Measurements from ENCODE around the gene ARL8A. TPM values are rescaled to one million over a fixed set of nuclear protein-coding genes. Genes with fewer than 3 reads are reported as not detected.

The ARL8A gene
- total and polyA plus RNA-seq, 2 of the 4 experiments (the other 2 are of a cell fraction), result 18.1 to 30.7 TPM

- Histone ChIP-seq H2AK9ac (replicated peaks; ENCODE audit: low read depth, low read length, poor library complexity) (no peak overlapping the region), H3K79me1 (ENCODE audit: low read depth in 1 of 2, low read length in 2 of 2) (no peaks in the 10 kb centered on the region), H3K27ac (ENCODE audit: insufficient read depth, low read length) (no peak overlapping the region), H3K18ac (ENCODE audit: low read depth, low read length) (no peak overlapping the region), H4K20me1 (ENCODE audit: insufficient read depth, low read length) (no peaks in the 10 kb centered on the region), H4K8ac (ENCODE audit: low read depth in 2 of 2, low read length in 2 of 2) (no peak overlapping the region), H2BK5ac (ENCODE audit: low read depth, low read length, poor library complexity, severe bottlenecking) (no peak overlapping the region), H2BK120ac (ENCODE audit: low read depth, low read length) (no peak overlapping the region), H3K4me3 (ENCODE audit: insufficient read depth, low read depth, low read length) (no peak overlapping the region), H3K56ac (ENCODE audit: extremely low read depth, insufficient read depth, low read length) (no peak overlapping the region), H2BK20ac (ENCODE audit: low read depth, low read length) (no peak overlapping the region), H3K14ac (replicated peaks; ENCODE audit: low read depth, low read length) (no peak overlapping the region), H3K23ac (ENCODE audit: low read depth, low read length) (no peak overlapping the region), H3K9ac (ENCODE audit: low read depth, low read length) (no peak overlapping the region), H2AK5ac (ENCODE audit: low read depth, low read length) (no peak overlapping the region), H2BK15ac (ENCODE audit: low read depth, low read length) (no peak overlapping the region), H3K36me3 (ENCODE audit: control insufficient read depth, insufficient read depth, low read length) (no peaks in the 10 kb centered on the region), H3K27me3 (ENCODE audit: control insufficient read depth, insufficient read depth, low read length) (0 out of 2 replicates have a peak, but pooled peaks cover 2% of the 10 kb centered on the region), H3K9me1 (ENCODE audit: insufficient read depth, low read length) (no peaks in the 10 kb centered on the region), H3K4ac (ENCODE audit: low read depth, low read length) (no peak overlapping the region), H3K9me3 (ENCODE audit: control insufficient read depth, insufficient read depth, low read length) (no peaks in the 10 kb centered on the region), H4K5ac (ENCODE audit: low read depth, low read length) (no peak overlapping the region), H4K91ac (ENCODE audit: insufficient read depth, low read depth, low read length) (no peak overlapping the region), H3K4me1 (ENCODE audit: control insufficient read depth, insufficient read depth, low read length) (peaks cover 3% of the 10 kb centered on the region; the same call in 1 of the 2 replicates), H3K4me2 (ENCODE audit: low read depth, low read length) (no peak overlapping the region), H2AFZ (replicated peaks; ENCODE audit: low read length, poor library complexity) (no peak overlapping the region)
- POLR2A ChIA-PET (ENCODE audit: unreplicated experiment), result no interaction called here
- intact Hi-C loops (cut with micrococcal nuclease) (loop anchor here (10.0 kb wide), 1 partner anchor 233 kb away; the partner anchor contains the start of gene SHISA4), dilution Hi-C loops (cut with HindIII; ENCODE audit: low sequenced_read_pairs, unreplicated experiment) (no loop called here), in situ Hi-C loops (cut with MboI; ENCODE audit: low sequenced_read_pairs) (loop anchor here (5.0 kb wide), 1 partner anchor 106 kb away; the partner anchor contains the start of gene ELF3)
- CTCF ChIA-PET, result no interaction called here
- no peak for ATAC-seq (ENCODE audit: low read depth)
- BruUV-seq (replicated peaks), result no TSS peak
- 75% methylated on average over 5 of the region's 10 CpGs; no CpG with 5 or more reads in 1 of the 2 experiments for WGBS, 2 experiments (ENCODE audit: extremely low coverage in 2 of 2, insufficient read length in 1 of 2)
- no peak for DNase-seq
- TF ChIP-seq CEBPB (IDR thresholded peaks at IDR 0.05; ENCODE audit: low read depth, low read length) (no peak), BHLHE40 (IDR thresholded peaks at IDR 0.05; ENCODE audit: low read depth, low read length) (no peak), MAZ (IDR thresholded peaks at IDR 0.05; ENCODE audit: borderline replicate concordance, low read depth, low read length) (no peak)
Observed at GRCh38 chr1:202117898-202118371, 26.6 kb downstream of the ARL8A start.

All from IMR-90 (cell line).